HG03378 (cell line): Measurements from ENCODE around the gene PLEKHG1.
A peak's percentile ranks its signal among the peaks of the same experiment; 100 is the strongest.

Experiments used
- ATAC-seq: cut with Tn5 transposase; IDR thresholded peaks from one replicate; pipeline ENCODE4 v1.9.1; 2021; ENCODE audit warnings: mild to moderate bottlenecking, moderate library complexity; ENCODE audit not compliant: unreplicated experiment

Gene PLEKHG1

GRCh38 chr6:150637266-150637665 lies 37.6 kb downstream of the PLEKHG1 start:
- no peak for ATAC-seq

DNA sequence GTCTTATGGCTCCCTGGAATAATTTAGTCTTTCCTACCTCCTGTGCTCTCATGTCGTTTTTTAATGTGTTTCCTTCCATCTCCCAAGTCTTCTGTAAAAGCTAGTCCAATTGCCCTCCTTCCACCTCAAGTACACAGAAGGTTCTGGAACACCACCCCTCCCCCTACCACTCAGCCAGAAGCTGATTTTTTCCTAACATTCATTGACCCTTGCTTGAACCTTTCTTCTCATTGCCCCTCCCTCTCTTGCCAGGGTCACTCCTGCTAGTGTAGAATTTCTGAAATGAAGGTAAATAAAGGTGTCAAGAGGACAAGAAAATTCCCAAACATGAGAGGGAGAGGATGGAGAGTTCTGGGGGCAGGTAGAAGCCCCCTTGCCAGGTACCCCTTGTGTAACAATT lies 38.6 kb downstream of the PLEKHG1 start:
- ATAC-seq = no peak

GRCh38 chr6:150638765-150639164 lies 39.1 kb downstream of the PLEKHG1 start:
- ATAC-seq = no peak

- ATAC-seq = no peak
Measured at GRCh38 chr6:150639823-150640331, 40.2 kb downstream of the PLEKHG1 start.

DNA sequence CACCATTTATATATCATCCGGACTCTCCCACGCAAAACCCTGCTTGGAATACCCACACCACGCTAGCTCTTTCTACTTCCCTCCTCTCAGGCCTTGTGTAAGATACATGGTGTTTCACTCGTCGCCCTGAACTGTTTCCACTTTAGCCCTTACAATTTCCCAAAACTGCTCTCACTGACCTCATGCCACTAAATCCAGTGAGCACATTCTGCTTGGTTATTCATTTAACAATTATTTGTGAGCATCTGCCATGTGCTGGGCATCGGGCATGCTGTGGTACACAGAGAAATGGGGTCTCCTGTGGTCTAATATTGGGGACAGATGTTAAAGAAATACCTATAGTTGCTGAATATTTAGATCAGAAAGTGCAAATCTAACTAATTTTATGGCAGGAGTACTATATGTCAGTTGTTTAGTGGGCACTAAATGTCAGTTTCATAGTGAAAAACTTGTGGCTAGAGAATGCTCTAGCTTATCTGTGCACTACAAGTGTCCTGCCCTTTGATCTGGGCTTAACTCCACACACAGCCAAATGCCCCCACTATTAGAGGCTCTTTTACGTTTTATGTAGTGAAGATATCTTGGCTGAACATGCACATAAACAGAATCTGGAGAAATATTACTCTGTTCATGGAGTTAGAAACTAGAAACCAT lies 41.0 kb downstream of the PLEKHG1 start:
- ATAC-seq = peak; percentile 38

GRCh38 chr6:150641398-150642139 lies 41.9 kb downstream of the PLEKHG1 start:
- peak; percentile 56 for ATAC-seq

DNA sequence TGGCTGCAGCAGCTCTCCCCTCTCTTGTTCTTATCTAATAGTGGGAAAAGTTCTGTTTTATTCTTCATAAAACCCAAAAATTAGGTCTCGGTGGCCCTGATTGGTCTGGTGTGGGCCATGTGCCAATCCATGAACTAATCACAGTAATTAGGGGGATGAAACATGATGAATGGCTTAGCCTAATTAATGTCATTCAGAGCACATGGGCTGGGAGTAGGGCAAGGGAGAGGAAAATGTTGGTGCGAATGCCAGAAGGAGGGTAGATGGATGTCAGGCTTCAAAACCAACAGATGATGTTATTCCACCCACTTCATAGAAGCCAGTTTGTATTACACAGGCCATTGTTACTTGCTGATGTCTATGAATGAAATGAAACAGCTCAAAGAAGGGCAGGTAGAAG lies 46.5 kb downstream of the PLEKHG1 start:
- ATAC-seq = no peak

GRCh38 chr6:150647051-150647450 lies 47.4 kb downstream of the PLEKHG1 start:
- no peak for ATAC-seq
